Panc1 (cell line): Measurements from ENCODE around the gene LRRC18. TPM values are rescaled to one million over a fixed set of nuclear protein-coding genes. Genes with fewer than 3 reads are reported as not detected.

Experiments
- ATAC-seq: fragments of 200-7000 bp; cut with Tn5 transposase; 2 replicates; pipeline ENCODE4 v1.9.1; 2020; ENCODE audit warnings: mild to moderate bottlenecking, moderate library complexity
- BruUV-seq: library from RNA; stranded (reverse); fragments of 400-500 nt; replicated peaks from 2 replicates; lab custom pipeline; 2021; lab: Mats Ljungman, UMichigan
- CTCF ChIA-PET: fragments of 300-600 bp; sonication (Branson Sonifier 250); formaldehyde crosslinking; loops from one replicate; lab custom pipeline; 2022; ENCODE audit warnings: antibody characterized with exemption; lab: Charles Lee
- POLR2A ChIA-PET: fragments of 300-600 bp; sonication (Branson Sonifier 250); formaldehyde crosslinking; loops from one replicate; lab custom pipeline; 2022; ENCODE audit warnings: antibody characterized with exemption; lab: Charles Lee
- DNase-seq: peaks from one replicate; pipeline ENCODE4 v3.0.0-alpha.2; 2010; ENCODE audit warnings: low read depth, low spot score
- H3K27ac ChIP-seq: 2 replicates; pipeline ENCODE4 v1.5.1; 2011; ENCODE audit warnings: mild to moderate bottlenecking, low read length, inconsistent platforms
- H3K27me3 ChIP-seq: fragments of 200-500 bp; sonication (Bioruptor generic); 2 replicates; pipeline ENCODE4 v1.6.0; 2014; ENCODE audit warnings: low read length, inconsistent platforms; ENCODE audit not compliant: control insufficient read depth, insufficient read depth
- H3K36me3 ChIP-seq: fragments of 200-500 bp; sonication (Bioruptor generic); 2 replicates; pipeline ENCODE4 v1.5.1; 2014; ENCODE audit warnings: inconsistent platforms, mild to moderate bottlenecking, low read length, moderate library complexity; ENCODE audit not compliant: control insufficient read depth, insufficient read depth
- H3K4me1 ChIP-seq: 2 replicates; pipeline ENCODE4 v1.5.1; 2011; ENCODE audit warnings: inconsistent platforms, mild to moderate bottlenecking, low read length, moderate library complexity; ENCODE audit not compliant: control insufficient read depth, insufficient read depth
- H3K4me3 ChIP-seq, 2 experiments: 2 replicates each; pipeline ENCODE4 v1.5.1; 2011 to 2012; ENCODE audit warnings: low read depth in 2 of 2, low read length in 2 of 2, mild to moderate bottlenecking in 2 of 2, inconsistent platforms in 1 of 2, moderate library complexity in 1 of 2
- H3K9me3 ChIP-seq: fragments of 200-500 bp; sonication (Bioruptor generic); 2 replicates; pipeline ENCODE4 v1.5.1; 2014; ENCODE audit warnings: low read depth, mild to moderate bottlenecking, inconsistent platforms, low read length, moderate library complexity; ENCODE audit not compliant: control insufficient read depth, insufficient read depth
- POLR2AphosphoS5 ChIP-seq: IDR thresholded peaks from 2 replicates; pipeline ENCODE4 v1.6.1; 2012; ENCODE audit warnings: mild to moderate bottlenecking, low read depth, low read length, moderate library complexity
- SIN3A ChIP-seq: IDR thresholded peaks from 2 replicates; pipeline ENCODE4 v1.6.1; 2012; ENCODE audit warnings: low read depth, mild to moderate bottlenecking, low read length, moderate library complexity, borderline replicate concordance; ENCODE audit not compliant: insufficient read depth
- TCF7L2 ChIP-seq: IDR thresholded peaks from 2 replicates; pipeline ENCODE4 v1.6.1; 2011; ENCODE audit warnings: mild to moderate bottlenecking, low read depth, low read length, inconsistent platforms
- in situ Hi-C: cut with HindIII; loops from 2 replicates; pipeline ENCODE4 v1.10.0; 2016; ENCODE audit warnings: low sequenced_read_pairs, low pct_unique_long_range_greater_than_20kb
- intact Hi-C: fragments of 100-400 bp; cut with micrococcal nuclease; formaldehyde crosslinking; loops from one replicate; pipeline ENCODE4 v1.10.0; 2022; ENCODE audit not compliant: unreplicated experiment
- total RNA-seq: library from RNA; stranded (reverse); gene quantifications from one replicate; pipeline ENCODE4 v1.2.1, GENCODE V29; 2021; ENCODE audit not compliant: unreplicated experiment
- TF ChIP-seq, protein P1 (sequence below), 2 experiments: IDR thresholded peaks; 2 replicates each; pipeline ENCODE4 v1.6.1; 2011 to 2012; ENCODE audit warnings: low read depth in 2 of 2, control low read depth in 1 of 2, low read length in 1 of 2, mild to moderate bottlenecking in 1 of 2, moderate library complexity in 1 of 2; ENCODE audit not compliant: insufficient read depth in 1 of 2
- TF ChIP-seq, protein P2 (sequence below): fragments of 450-650 bp; IDR thresholded peaks from 2 replicates; pipeline ENCODE4 v1.5.1; 2017; ENCODE audit warnings: mild to moderate bottlenecking

The LRRC18 gene
- total RNA-seq, 1 experiment from 2014 or later: not detected

DNA sequence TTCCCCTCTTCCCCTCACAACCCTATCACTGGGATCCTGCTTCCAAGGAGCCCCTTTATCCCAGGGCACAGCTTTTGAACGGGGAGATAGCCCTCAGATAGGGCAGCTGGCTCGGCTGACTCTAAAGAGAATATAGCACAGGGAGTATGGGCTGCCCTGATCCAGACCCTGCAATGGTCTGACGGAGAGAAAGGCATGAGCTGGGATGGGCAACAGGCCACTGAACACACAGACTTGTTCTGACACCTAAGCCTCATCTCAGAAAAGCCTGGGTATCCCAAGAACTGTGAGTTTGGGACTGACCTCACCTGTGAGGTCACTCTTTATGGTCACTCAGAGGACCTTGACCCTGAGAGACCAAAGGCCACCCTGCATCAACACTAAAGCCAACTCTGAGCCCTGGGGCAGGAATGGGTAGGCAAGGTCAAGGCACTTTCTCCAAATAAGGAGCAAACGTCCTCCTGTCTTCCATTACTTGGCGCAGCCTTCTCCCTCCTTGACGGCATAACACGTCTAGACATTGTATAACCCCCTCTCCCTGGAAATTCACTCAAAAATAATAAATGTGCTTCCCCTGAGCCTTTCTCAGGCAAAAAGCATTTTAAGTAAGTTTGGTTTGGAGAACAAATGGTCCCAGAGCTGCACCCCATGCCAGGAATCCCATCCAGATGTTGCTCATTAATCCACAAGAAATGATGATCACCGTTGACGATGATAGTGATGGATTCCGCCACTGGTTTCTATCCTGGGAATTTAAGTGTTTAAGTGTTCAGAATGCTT, 8.2 kb upstream of the LRRC18 start:
- Histone ChIP-seq H3K27me3 (peaks cover 4% of the 10 kb centered on the region; the same call in 1 of the 2 replicates), H3K4me3 (no peak overlapping the region), H3K4me1 (no peaks in the 10 kb centered on the region), H3K36me3 (no peaks in the 10 kb centered on the region), H3K27ac (no peak overlapping the region), H3K9me3 (no peaks in the 10 kb centered on the region)
- intact Hi-C loops: no loop called here
- TF ChIP-seq, protein P1, sequence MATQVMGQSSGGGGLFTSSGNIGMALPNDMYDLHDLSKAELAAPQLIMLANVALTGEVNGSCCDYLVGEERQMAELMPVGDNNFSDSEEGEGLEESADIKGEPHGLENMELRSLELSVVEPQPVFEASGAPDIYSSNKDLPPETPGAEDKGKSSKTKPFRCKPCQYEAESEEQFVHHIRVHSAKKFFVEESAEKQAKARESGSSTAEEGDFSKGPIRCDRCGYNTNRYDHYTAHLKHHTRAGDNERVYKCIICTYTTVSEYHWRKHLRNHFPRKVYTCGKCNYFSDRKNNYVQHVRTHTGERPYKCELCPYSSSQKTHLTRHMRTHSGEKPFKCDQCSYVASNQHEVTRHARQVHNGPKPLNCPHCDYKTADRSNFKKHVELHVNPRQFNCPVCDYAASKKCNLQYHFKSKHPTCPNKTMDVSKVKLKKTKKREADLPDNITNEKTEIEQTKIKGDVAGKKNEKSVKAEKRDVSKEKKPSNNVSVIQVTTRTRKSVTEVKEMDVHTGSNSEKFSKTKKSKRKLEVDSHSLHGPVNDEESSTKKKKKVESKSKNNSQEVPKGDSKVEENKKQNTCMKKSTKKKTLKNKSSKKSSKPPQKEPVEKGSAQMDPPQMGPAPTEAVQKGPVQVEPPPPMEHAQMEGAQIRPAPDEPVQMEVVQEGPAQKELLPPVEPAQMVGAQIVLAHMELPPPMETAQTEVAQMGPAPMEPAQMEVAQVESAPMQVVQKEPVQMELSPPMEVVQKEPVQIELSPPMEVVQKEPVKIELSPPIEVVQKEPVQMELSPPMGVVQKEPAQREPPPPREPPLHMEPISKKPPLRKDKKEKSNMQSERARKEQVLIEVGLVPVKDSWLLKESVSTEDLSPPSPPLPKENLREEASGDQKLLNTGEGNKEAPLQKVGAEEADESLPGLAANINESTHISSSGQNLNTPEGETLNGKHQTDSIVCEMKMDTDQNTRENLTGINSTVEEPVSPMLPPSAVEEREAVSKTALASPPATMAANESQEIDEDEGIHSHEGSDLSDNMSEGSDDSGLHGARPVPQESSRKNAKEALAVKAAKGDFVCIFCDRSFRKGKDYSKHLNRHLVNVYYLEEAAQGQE (IDR thresholded peaks at IDR 0.05; ENCODE audit: insufficient read depth in 1 of 2, low read depth in 2 of 2, low read length in 1 of 2): no peak
- no peak for TF ChIP-seq SIN3A
- TF ChIP-seq TCF7L2: no peak
- TF ChIP-seq, protein P2, sequence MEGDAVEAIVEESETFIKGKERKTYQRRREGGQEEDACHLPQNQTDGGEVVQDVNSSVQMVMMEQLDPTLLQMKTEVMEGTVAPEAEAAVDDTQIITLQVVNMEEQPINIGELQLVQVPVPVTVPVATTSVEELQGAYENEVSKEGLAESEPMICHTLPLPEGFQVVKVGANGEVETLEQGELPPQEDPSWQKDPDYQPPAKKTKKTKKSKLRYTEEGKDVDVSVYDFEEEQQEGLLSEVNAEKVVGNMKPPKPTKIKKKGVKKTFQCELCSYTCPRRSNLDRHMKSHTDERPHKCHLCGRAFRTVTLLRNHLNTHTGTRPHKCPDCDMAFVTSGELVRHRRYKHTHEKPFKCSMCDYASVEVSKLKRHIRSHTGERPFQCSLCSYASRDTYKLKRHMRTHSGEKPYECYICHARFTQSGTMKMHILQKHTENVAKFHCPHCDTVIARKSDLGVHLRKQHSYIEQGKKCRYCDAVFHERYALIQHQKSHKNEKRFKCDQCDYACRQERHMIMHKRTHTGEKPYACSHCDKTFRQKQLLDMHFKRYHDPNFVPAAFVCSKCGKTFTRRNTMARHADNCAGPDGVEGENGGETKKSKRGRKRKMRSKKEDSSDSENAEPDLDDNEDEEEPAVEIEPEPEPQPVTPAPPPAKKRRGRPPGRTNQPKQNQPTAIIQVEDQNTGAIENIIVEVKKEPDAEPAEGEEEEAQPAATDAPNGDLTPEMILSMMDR: no peak
- TF ChIP-seq POLR2AphosphoS5: no peak
- ChIA-PET POLR2A (no interaction called here), CTCF (no interaction called here)
- ATAC-seq: no peak
- no peak for DNase-seq
- in situ Hi-C loops: no loop called here
- no TSS peak for BruUV-seq

DNA sequence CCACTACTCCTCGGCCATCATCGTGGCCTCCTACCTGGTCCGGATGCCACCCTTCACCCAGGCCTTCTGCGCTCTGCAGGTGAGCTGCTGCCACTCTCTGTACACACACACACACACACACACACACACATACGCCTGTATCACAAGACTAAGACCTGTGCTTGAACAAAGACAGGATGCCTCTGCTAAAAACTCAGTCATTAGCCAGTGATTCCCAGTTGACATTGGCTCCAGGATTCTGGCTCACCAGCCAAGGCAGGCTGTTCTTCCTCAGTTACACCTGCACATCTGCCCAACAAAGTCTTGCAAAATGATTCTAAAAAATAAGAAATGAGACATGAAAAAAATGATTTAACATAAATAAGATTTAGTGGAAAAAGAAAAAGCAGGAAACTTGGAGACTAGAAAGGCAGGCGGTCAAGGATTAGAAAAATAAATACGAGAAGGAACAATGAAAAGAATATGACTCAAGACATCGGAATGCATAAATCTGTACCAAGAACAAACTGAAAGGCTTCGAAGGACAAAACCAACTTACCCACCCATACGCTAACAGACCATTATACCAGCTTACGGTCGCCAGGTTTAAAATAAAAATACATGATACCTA, 7.4 kb upstream of the LRRC18 start:
- no peak for ATAC-seq
- H3K36me3 ChIP-seq: no peaks in the 10 kb centered on the region
- BruUV-seq: no TSS peak
- CTCF ChIA-PET: no interaction called here
- in situ Hi-C loops (no loop called here), intact Hi-C loops (no loop called here)
- no peak for TF ChIP-seq POLR2AphosphoS5
- TF ChIP-seq, protein P2: no peak
- TF ChIP-seq, protein P1 (IDR thresholded peaks at IDR 0.05; ENCODE audit: insufficient read depth in 1 of 2, low read depth in 2 of 2, low read length in 1 of 2): no peak
- TF ChIP-seq SIN3A: no peak
- TF ChIP-seq TCF7L2: no peak
- no peak overlapping the region for H3K27ac ChIP-seq
- H3K9me3 ChIP-seq: no peaks in the 10 kb centered on the region
- DNase-seq: no peak
- H3K4me1 ChIP-seq: no peaks in the 10 kb centered on the region
- H3K4me3 ChIP-seq: no peak overlapping the region
- peaks cover 2% of the 10 kb centered on the region; the same call in 1 of the 2 replicates for H3K27me3 ChIP-seq
- POLR2A ChIA-PET: no interaction called here
